Stimulated activated memory B cell treated with anti-CD40 and anti-IgM and Interleukin-4, amounts not matched to agents 10 μg/mL and 1 μg/mL and 100 μg/mL, for 72 hours (primary cell): ENCODE results near the gene PDE1A.

Source experiments
- ATAC-seq: fragments of 150-1000 bp; cut with Tn5 transposase; 2 replicates; pipeline ENCODE4 v1.10.0; 2021
- H3K27ac Mint-ChIP-seq: one replicate; pipeline ENCODE4 v1.8.0; 2022; ENCODE audit warnings: mild to moderate bottlenecking, mixed read lengths
- H3K27me3 Mint-ChIP-seq: one replicate; pipeline ENCODE4 v1.8.0; 2022; ENCODE audit warnings: mixed read lengths
- H3K36me3 Mint-ChIP-seq: one replicate; pipeline ENCODE4 v1.8.0; 2022; ENCODE audit warnings: mixed read lengths
- H3K4me1 Mint-ChIP-seq: one replicate; pipeline ENCODE4 v1.8.0; 2022; ENCODE audit warnings: mixed read lengths
- H3K4me3 Mint-ChIP-seq: one replicate; pipeline ENCODE4 v1.8.0; 2022; ENCODE audit warnings: mild to moderate bottlenecking, moderate library complexity, mixed read lengths
- H3K9me3 Mint-ChIP-seq: one replicate; pipeline ENCODE4 v1.8.0; 2022; ENCODE audit warnings: mixed read lengths

The PDE1A gene

DNA sequence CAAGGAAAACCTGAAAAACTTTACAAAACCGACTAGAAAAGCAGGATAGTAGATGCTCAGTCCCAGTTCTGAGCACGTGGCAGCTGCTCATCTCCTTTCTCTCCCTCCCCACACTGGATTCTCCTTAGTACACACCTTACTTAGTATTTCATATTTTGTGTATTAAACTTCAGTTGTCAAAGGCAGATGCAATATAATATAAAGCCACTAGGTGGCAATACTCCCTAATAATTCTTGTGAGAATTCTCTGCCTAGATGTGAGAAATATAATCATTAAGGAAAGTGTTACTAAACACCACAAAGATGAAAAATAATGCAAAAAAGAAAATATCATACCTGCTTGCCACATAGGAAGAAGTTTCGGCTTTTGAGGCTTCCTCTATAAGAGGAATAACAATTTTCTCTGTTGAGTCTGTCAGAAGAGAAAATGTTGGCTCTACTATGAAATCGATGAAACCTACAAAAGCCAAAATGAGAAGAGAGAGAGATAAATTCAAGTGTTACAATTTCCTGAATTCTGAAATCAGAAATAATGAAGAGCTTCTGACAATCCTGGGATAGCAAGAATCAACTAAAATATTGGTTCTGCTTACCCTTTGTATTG lies 240.6 kb downstream of the PDE1A start:
- H3K4me3 Mint-ChIP-seq = no peak overlapping the region
- H3K4me1 Mint-ChIP-seq = no peaks in the 10 kb centered on the region
- ATAC-seq = no peak
- no peak overlapping the region for H3K27ac Mint-ChIP-seq
- H3K36me3 Mint-ChIP-seq = peaks cover 7% of the 10 kb centered on the region
- H3K27me3 Mint-ChIP-seq = peaks cover 12% of the 10 kb centered on the region
- H3K9me3 Mint-ChIP-seq = peaks cover 8% of the 10 kb centered on the region

DNA sequence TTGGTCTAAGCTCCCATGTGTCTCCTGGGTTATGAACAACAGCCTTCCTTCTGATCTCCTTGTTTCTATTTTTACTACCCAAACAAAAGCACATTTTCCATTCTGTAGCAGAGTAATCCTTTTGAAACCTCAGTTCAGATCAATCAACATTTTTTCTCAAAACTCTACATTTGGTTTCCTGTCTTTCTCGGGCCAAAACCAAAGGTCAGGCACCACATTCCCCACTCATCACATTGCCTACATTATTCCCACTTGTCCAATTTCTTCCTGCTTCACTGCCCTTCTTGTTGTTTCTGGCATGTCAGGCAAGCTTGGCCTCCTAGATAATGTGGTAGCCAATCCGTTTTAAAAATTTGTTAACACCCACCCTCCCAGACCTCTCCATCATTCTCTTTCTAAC lies 244.4 kb downstream of the PDE1A start:
- no peak for ATAC-seq
- peaks cover 18% of the 10 kb centered on the region for H3K27me3 Mint-ChIP-seq
- H3K9me3 Mint-ChIP-seq = peaks cover 8% of the 10 kb centered on the region
- H3K4me1 Mint-ChIP-seq = no peaks in the 10 kb centered on the region
- peaks cover 7% of the 10 kb centered on the region for H3K36me3 Mint-ChIP-seq
- no peak overlapping the region for H3K27ac Mint-ChIP-seq
- H3K4me3 Mint-ChIP-seq = no peak overlapping the region

DNA sequence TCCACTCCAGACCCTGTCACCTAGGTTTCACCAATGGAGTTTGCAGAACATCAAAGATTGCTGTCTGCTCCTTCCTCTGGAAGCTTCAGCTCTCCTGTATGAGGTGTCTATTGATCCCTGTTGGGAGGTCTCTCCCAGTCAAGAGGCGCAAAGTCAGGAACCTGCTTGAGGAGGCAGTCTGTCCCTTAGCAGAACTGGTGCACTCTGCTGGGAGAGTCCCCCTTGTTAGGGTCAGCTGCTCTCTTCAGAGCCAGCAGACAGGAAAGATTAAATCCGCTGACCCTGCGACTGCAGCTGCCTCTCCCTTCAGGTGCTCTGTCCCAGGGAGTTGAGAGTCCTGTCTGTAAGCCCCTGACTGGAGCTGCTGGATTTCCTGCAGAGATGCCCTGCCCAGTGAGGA lies 245.5 kb downstream of the PDE1A start:
- H3K36me3 Mint-ChIP-seq = peaks cover 7% of the 10 kb centered on the region

DNA sequence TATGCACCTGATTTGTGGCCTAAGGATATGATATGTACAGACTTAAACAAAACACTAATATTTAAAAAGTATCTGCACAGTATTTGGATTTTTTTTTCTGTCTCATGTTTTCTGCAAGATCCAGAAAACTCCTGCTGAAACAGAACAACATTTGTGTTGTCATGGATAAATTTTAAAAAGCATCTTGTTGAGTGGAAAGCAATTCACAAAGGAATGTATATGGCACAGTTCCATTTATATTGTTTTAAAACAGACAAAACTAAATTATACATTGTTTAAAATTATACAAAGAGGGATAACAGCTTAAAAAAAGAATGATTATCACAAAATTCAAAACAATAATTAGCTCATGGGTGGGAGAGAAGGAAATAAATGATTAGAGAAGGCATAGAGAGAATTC lies 247.7 kb downstream of the PDE1A start:
- H3K36me3 Mint-ChIP-seq = peaks cover 7% of the 10 kb centered on the region
- H3K4me3 Mint-ChIP-seq = no peak overlapping the region
- peaks cover 8% of the 10 kb centered on the region for H3K9me3 Mint-ChIP-seq
- H3K27me3 Mint-ChIP-seq = peaks cover 18% of the 10 kb centered on the region
- no peaks in the 10 kb centered on the region for H3K4me1 Mint-ChIP-seq
- no peak for ATAC-seq
- no peak overlapping the region for H3K27ac Mint-ChIP-seq

More for the DNA sequence above, 245.5 kb downstream of the PDE1A start:
- Mint-ChIP-seq H3K27me3 (peaks cover 18% of the 10 kb centered on the region), H3K27ac (no peak overlapping the region), H3K4me3 (no peak overlapping the region), H3K9me3 (peaks cover 8% of the 10 kb centered on the region), H3K4me1 (no peaks in the 10 kb centered on the region)
- ATAC-seq = peak; percentile 20

DNA sequence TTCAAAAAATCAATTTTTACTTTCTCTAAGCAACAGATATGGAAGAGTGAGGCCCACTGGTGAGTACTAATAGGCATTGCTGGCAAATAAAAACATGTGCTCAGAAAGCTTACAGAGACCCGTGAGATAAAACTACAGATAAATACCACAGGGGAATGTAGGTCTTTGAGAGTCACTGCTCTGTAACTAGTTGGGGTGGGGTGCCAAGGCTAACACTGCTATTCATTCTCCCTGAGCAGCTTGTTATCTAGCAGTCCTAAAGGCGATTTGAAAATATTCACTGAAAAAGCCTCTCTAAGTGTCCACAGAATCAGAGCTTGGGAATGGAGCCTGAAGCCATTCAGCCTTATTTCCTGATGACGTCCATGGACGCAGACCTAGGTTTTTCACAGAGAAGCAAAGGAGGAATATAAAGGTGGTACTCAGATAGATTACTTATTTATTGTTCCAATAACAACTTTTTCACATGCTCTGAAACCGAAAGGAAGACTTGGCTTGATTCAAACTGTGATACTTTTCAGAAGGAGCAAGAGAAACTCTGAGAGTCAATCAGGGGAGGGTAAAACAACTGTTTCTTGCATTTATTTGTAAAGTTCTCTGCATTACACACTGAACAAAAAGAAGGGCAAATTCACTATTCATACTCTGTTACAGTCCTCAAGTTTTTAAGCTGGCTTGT lies 252.8 kb downstream of the PDE1A start:
- ATAC-seq = no peak
- Mint-ChIP-seq H3K36me3 (no peaks in the 10 kb centered on the region), H3K27me3 (no peaks in the 10 kb centered on the region), H3K9me3 (no peaks in the 10 kb centered on the region), H3K27ac (no peak overlapping the region), H3K4me1 (no peaks in the 10 kb centered on the region), H3K4me3 (no peak overlapping the region)

DNA sequence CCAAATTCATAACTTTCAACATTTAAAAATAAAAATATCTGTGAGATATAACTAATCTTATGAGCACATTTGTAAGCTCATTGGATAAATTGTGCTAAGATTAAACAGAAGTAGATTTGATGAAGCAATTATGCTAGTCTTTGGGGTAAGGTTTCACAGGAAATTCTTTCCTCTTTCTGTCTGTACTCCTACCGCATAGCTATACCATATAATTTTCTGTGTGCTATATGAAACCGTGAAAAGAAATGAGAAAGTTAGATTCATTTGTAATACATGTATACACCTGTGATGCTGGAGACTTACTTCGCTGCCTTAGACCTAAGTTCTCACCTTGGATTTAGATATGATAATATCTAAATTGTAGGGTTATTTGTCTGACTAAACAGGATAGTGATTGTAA lies 256.5 kb downstream of the PDE1A start:
- H3K9me3 Mint-ChIP-seq = no peaks in the 10 kb centered on the region
- H3K4me3 Mint-ChIP-seq = no peak overlapping the region
- ATAC-seq = no peak
- H3K4me1 Mint-ChIP-seq = no peaks in the 10 kb centered on the region
- H3K27ac Mint-ChIP-seq = no peak overlapping the region
- H3K27me3 Mint-ChIP-seq = no peaks in the 10 kb centered on the region
- no peaks in the 10 kb centered on the region for H3K36me3 Mint-ChIP-seq

DNA sequence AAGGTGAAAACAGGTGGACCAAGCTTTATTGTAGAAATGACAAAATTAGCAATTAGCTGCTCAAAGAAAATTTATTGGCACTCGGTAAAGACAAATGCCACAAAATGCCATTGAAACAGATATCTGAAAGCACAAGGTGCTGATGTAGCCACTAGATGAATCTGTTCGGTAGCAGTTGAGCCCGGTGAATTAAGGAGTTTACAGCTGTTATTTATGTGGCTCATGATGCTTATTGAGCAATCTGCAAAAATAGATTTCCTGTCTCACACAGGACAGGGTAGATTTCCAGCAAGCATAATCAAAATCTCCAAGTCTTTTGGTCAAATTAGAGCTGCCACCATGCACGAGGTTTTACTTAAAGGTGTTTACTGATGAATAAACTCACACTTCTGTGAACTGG lies 259.0 kb downstream of the PDE1A start:
- no peaks in the 10 kb centered on the region for H3K9me3 Mint-ChIP-seq
- no peaks in the 10 kb centered on the region for H3K36me3 Mint-ChIP-seq
- no peaks in the 10 kb centered on the region for H3K4me1 Mint-ChIP-seq
- H3K4me3 Mint-ChIP-seq = no peak overlapping the region
- H3K27ac Mint-ChIP-seq = no peak overlapping the region
- no peak for ATAC-seq
- H3K27me3 Mint-ChIP-seq = no peaks in the 10 kb centered on the region

DNA sequence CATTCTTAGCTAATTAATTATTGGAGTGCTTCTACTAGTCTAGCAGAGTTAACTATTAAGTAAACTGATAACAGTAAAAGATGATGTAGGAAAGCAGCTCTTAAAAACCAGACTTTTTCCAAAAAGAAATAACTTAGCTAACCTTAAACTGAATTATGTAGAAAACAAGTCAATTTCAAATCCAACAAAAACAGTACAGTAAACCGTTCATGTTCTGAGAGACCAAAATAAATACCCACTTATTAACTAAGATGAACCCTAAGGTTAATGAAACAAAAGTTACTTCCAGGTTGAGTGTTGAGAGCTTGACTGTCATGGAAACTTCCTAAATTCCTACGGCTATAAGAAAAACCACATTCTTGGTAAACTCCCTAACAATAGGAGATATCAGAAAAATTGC lies 260.0 kb downstream of the PDE1A start:
- H3K27me3 Mint-ChIP-seq = no peaks in the 10 kb centered on the region
- no peak overlapping the region for H3K4me3 Mint-ChIP-seq
- no peak for ATAC-seq
- no peaks in the 10 kb centered on the region for H3K9me3 Mint-ChIP-seq
- H3K36me3 Mint-ChIP-seq = no peaks in the 10 kb centered on the region
- no peak overlapping the region for H3K27ac Mint-ChIP-seq
- H3K4me1 Mint-ChIP-seq = no peaks in the 10 kb centered on the region

DNA sequence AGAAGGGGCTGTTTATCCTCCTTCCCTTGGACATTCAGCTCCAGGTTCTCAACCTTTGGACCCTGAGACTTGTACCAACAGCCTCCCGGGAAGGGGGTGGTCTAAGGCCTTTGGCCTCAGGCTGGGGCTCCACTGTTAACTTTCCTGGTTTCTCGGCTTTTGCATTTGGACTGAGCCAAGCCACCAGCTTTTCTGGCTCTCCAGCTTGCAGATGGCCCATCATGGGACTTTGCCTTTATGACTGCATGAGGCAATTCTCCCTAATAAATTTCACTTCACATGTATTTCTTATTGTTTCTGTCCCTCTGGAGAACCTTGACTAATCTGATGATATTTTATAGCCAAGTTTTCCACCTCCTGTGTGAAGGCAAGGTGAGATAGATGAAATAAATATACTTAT lies 260.4 kb downstream of the PDE1A start:
- Mint-ChIP-seq H3K9me3 (no peaks in the 10 kb centered on the region), H3K4me1 (no peaks in the 10 kb centered on the region), H3K36me3 (no peaks in the 10 kb centered on the region), H3K4me3 (no peak overlapping the region), H3K27me3 (no peaks in the 10 kb centered on the region), H3K27ac (no peak overlapping the region)
- ATAC-seq = no peak

DNA sequence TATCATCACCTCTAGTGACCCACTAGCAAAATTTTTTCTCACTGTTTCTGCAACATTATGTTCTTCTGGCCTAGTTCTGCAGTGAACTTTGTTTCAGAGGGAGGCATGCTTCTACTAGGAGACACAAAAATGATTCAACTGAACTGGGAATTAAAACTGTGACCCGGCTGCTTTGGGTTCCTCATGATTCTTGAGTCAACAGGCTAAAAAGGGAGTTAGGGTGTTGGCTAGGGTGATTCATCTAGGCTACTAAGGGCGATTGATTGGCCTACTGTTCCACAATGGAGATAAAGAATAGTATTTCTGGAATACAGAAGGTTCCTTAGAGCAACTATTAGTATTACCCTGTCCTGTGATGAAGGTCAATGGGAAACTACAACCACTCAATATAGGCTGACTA lies 261.6 kb downstream of the PDE1A start:
- no peak for ATAC-seq
- Mint-ChIP-seq H3K36me3 (no peaks in the 10 kb centered on the region), H3K9me3 (no peaks in the 10 kb centered on the region), H3K4me1 (no peaks in the 10 kb centered on the region), H3K27me3 (no peaks in the 10 kb centered on the region), H3K4me3 (no peak overlapping the region), H3K27ac (no peak overlapping the region)

DNA sequence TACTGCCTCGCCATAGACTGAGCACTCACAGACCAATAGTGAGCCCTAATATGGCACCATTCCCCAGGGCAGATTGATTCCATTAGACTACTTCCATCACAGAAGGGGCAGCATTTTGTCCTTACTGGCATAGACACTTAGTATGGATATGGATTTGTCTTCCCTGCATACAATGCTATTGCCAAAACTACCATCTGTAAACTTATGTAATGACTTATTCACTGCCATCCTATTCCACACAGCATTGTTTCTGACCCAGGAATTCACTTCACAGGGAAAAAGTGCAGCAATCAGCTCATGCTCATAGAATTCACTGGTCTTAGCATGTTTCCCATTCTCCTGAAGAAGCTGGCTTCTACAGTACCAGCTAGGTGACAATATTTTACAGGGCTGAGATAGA lies 262.1 kb downstream of the PDE1A start:
- H3K36me3 Mint-ChIP-seq = no peaks in the 10 kb centered on the region
- H3K4me3 Mint-ChIP-seq = no peak overlapping the region
- H3K4me1 Mint-ChIP-seq = no peaks in the 10 kb centered on the region

DNA sequence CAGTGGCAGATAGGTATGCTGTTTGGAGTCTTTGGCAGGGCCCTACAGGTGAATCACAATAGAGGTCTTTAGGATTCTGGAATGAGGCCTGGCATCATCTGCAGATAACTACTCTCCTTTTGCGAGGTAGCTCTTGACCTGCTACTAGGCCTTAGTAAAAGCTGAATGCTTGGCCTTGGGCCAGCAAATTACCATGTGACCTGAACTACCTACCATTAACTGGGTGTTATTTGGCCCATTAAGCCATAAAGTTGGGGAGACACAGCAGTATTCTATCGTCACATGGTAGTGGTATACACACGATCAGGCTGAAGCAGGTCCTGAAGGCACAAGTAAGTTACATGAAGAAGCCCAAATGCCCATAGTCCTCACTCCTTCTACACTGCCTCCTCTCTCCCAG lies 263.0 kb downstream of the PDE1A start:
- Mint-ChIP-seq H3K36me3 (no peaks in the 10 kb centered on the region), H3K4me3 (no peak overlapping the region), H3K9me3 (no peaks in the 10 kb centered on the region), H3K4me1 (no peaks in the 10 kb centered on the region), H3K27me3 (no peaks in the 10 kb centered on the region), H3K27ac (no peak overlapping the region)
- no peak for ATAC-seq

More for the DNA sequence above, 262.1 kb downstream of the PDE1A start:
- Mint-ChIP-seq H3K9me3 (no peaks in the 10 kb centered on the region), H3K27me3 (no peaks in the 10 kb centered on the region), H3K27ac (no peak overlapping the region)
- no peak for ATAC-seq

DNA sequence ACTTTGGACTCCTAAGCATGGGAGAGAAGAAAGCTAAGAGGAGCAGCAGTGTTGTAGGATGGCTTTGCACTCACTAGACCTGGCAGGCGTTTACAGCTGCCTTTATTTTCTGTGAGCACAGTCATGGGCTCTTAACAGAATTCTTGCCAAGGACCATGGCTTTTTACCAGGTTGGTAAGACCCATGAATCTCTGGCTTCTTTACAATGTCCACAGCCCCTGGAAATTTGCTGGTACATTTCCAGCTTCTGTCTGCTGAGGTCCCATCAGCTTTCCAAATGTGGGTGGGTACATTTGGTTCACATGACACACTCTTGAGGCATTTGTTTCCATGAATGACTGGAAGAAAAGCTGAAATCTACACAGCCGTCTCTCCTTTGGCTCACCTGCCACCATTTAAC lies 278.5 kb downstream of the PDE1A start:
- Mint-ChIP-seq H3K27ac (no peak overlapping the region), H3K4me3 (no peak overlapping the region), H3K4me1 (no peaks in the 10 kb centered on the region), H3K9me3 (no peaks in the 10 kb centered on the region), H3K27me3 (no peaks in the 10 kb centered on the region), H3K36me3 (no peaks in the 10 kb centered on the region)
- ATAC-seq = peak; percentile 28

DNA sequence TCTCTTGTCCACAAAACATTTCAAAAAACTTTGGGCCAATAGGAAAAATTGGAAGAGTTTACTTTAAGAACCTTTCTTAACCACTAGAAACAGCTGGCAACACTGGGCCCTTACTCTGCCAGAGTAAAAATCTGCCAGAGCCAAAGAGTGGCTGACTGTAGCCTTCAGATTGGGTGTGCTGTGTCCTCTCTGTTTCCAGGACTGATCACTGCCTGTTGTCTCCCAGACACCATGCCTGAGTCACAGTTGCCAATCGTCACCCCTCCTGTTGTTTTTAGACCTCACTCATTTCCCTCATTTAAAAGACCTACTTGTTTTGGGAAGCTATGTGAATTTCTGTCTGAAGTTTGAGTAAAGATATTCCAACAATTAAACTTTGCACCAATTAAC lies 282.1 kb downstream of the PDE1A start:
- H3K27me3 Mint-ChIP-seq = no peaks in the 10 kb centered on the region
- no peaks in the 10 kb centered on the region for H3K4me1 Mint-ChIP-seq
- H3K4me3 Mint-ChIP-seq = no peak overlapping the region
- H3K36me3 Mint-ChIP-seq = no peaks in the 10 kb centered on the region
- ATAC-seq = no peak
- H3K9me3 Mint-ChIP-seq = no peaks in the 10 kb centered on the region
- H3K27ac Mint-ChIP-seq = no peak overlapping the region

DNA sequence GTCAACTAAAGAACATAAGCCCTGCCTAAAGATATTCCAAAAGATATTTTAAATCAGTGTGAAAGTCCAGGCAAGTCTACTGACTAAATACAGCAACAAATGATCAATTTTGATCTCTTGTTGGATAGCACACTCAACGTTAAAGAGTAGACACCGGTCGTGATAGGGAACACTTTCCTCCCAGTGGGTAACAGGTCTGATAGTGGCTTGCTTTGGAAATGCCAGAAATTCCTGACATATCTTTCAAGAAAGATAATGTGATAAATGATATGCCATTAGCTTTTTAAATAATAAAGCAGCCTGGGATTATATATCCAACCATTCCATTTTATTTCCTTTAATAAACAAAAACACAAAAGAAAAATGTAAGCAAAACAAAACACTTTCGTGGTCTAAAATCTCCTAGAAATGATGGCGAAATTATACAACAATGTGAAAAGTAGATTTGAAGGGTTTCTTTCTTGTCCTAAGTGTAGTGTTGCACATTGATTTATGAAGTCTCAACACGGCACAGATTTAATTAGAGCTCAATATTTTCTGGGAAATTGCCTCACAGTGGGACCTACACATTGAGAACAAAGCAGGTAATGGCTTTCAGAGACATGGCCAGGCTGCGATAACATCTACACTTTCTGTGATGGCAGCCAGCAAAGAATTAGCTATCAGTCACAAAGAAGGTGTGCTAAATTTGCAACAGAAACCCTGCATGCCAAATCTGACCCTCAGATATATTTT lies 282.6 kb downstream of the PDE1A start:
- H3K27me3 Mint-ChIP-seq = no peaks in the 10 kb centered on the region
- no peaks in the 10 kb centered on the region for H3K36me3 Mint-ChIP-seq
- H3K27ac Mint-ChIP-seq = no peak overlapping the region
- no peak for ATAC-seq
- H3K9me3 Mint-ChIP-seq = no peaks in the 10 kb centered on the region
- H3K4me1 Mint-ChIP-seq = no peaks in the 10 kb centered on the region
- H3K4me3 Mint-ChIP-seq = no peak overlapping the region

DNA sequence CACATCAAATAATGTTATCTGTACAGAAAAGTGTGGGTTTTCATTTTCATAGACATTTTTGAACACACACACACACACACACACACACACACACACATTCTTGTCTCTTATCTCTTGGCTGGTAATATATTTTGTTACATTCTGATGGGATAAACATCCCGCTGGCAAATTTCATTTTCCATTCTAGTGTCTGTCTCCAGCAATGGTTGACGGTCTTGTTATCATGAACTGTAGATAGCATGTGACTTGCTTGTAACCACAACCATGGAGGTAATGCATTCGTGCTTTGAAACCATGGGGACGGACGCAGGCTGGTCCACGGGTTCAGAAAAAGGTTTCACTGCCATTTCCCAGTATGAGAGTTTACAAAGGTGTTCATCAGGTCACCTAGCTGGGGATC lies 284.8 kb downstream of the PDE1A start:
- Mint-ChIP-seq H3K27ac (no peak overlapping the region), H3K36me3 (no peaks in the 10 kb centered on the region), H3K9me3 (no peaks in the 10 kb centered on the region), H3K4me1 (no peaks in the 10 kb centered on the region), H3K27me3 (no peaks in the 10 kb centered on the region), H3K4me3 (no peak overlapping the region)
- no peak for ATAC-seq
